Adrenal gland (tissue), 5 donors: Measurements from ENCODE around the gene TAGLN2.

ENCODE experiments used
- CTCF ChIP-seq, 6 experiments: fragments of 450-650 bp in 4 of 6; fragments of 200-600 bp in 2 of 6; sonication (generic) in 1 of 6; IDR thresholded peaks; 1 replicate in 5 of 6; 2 replicates in 1 of 6; pipeline versions ENCODE4 v1.5.1 to v1.8.0; 2016 to 2021; ENCODE audit warnings: antibody characterized with exemption in 6 of 6, mild to moderate bottlenecking in 2 of 6, moderate library complexity in 1 of 6
- POLR2A ChIP-seq, 2 donors: fragments of 450-650 bp; IDR thresholded peaks; one replicate each; pipeline ENCODE4 v1.6.1; 2017; ENCODE audit warnings: antibody characterized with exemption in 2 of 2, mild to moderate bottlenecking in 2 of 2, moderate library complexity in 1 of 2
- donor health status: DM: no; HTN: no; CAD: no.

GRCh38 chr1:159973350-159973940 lies 48.1 kb upstream of the TAGLN2 start:
- TF ChIP-seq POLR2A (IDR thresholded peaks at IDR 0.05) (no peak), CTCF (IDR thresholded peaks at IDR 0.05) (no peak)
